ENCODE measurements around the gene PKIG.

DNA sequence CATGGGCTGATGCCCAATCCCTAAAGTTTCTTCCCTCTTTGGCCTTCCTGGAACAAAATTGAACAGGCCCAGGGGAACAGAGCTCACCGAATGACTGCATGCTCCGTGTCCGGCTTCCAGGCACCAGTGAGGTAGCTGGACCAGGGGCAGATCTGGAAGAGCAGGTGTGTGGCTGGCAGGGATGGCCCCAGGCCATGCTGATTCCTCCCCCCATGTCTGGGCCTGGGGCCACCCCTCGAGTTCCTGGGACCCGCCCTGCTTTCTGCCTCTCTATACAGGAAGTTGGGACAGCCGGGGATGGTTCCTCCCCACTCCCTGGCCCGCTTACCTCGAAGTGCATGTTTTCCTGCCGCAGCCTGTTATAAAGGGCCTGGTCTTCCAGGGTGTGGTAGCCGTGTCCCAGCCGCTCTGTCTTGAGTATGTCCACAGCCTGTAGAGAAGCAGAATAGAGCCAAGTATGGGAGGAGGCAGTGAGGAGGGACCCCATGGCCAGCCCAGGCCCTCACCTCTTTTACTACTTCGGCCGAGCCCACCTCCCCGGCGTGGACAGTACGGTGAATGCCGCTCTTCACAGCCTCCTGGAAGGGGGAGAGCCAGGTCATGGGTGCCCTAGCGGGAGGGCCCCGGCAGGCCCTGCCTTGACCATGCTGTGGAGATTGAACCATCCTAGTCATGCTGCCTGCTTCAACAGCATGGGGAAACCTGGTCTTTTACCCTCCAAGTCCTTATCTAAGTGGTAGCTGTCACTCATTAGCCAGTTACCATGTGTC is 40.3 kb downstream of the PKIG start:
- TF ChIP-seq POLR2AphosphoS5 (IDR thresholded peaks at IDR 0.05; ENCODE audit: low read depth, low read length) (no peak), TAF1 (IDR thresholded peaks at IDR 0.05; ENCODE audit: borderline replicate concordance, insufficient read depth, low read length) (no peak)
- TF ChIP-seq, protein P1, sequence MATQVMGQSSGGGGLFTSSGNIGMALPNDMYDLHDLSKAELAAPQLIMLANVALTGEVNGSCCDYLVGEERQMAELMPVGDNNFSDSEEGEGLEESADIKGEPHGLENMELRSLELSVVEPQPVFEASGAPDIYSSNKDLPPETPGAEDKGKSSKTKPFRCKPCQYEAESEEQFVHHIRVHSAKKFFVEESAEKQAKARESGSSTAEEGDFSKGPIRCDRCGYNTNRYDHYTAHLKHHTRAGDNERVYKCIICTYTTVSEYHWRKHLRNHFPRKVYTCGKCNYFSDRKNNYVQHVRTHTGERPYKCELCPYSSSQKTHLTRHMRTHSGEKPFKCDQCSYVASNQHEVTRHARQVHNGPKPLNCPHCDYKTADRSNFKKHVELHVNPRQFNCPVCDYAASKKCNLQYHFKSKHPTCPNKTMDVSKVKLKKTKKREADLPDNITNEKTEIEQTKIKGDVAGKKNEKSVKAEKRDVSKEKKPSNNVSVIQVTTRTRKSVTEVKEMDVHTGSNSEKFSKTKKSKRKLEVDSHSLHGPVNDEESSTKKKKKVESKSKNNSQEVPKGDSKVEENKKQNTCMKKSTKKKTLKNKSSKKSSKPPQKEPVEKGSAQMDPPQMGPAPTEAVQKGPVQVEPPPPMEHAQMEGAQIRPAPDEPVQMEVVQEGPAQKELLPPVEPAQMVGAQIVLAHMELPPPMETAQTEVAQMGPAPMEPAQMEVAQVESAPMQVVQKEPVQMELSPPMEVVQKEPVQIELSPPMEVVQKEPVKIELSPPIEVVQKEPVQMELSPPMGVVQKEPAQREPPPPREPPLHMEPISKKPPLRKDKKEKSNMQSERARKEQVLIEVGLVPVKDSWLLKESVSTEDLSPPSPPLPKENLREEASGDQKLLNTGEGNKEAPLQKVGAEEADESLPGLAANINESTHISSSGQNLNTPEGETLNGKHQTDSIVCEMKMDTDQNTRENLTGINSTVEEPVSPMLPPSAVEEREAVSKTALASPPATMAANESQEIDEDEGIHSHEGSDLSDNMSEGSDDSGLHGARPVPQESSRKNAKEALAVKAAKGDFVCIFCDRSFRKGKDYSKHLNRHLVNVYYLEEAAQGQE (IDR thresholded peaks at IDR 0.05; ENCODE audit: insufficient read depth in 1 of 2, low read depth in 2 of 2, low read length in 2 of 2), result no peak
